Activated CD4-positive, CD25-positive, alpha-beta regulatory T cell treated with anti-CD3 and anti-CD28 coated beads, Interleukin-2, amount 50 U/mL, for 72 hours (primary cell): ENCODE measurements around the gene FAT4.

Experiments used
- DNase-seq: peaks from one replicate; pipeline ENCODE4 v3.0.0; 2021

The FAT4 gene

GRCh38 chr4:125316791-125317524, 2.2 kb downstream of the FAT4 start:
- no peak for DNase-seq

GRCh38 chr4:125317525-125317877, 2.7 kb downstream of the FAT4 start:
- no peak for DNase-seq

GRCh38 chr4:125319311-125319710, 4.6 kb downstream of the FAT4 start:
- DNase-seq, result no peak

GRCh38 chr4:125321709-125322365, 7.1 kb downstream of the FAT4 start:
- DNase-seq, result no peak

- no peak for DNase-seq
Observed at GRCh38 chr4:125322366-125322730, 7.6 kb downstream of the FAT4 start.

- no peak for DNase-seq
Observed at GRCh38 chr4:125323654-125324053, 8.9 kb downstream of the FAT4 start.

GRCh38 chr4:125325733-125326132, 11.0 kb downstream of the FAT4 start:
- DNase-seq, result no peak

- DNase-seq, result no peak
Observed at GRCh38 chr4:125331116-125331515, 16.4 kb downstream of the FAT4 start.

- no peak for DNase-seq
Observed at GRCh38 chr4:125334926-125335325, 20.2 kb downstream of the FAT4 start.

- no peak for DNase-seq
Observed at GRCh38 chr4:125338814-125339213, 24.1 kb downstream of the FAT4 start.

GRCh38 chr4:125344198-125344597, 29.4 kb downstream of the FAT4 start:
- DNase-seq, result no peak

GRCh38 chr4:125346616-125347015, 31.9 kb downstream of the FAT4 start:
- DNase-seq, result no peak

GRCh38 chr4:125350470-125351135, 35.8 kb downstream of the FAT4 start:
- DNase-seq, result no peak

- no peak for DNase-seq
Observed at GRCh38 chr4:125352521-125352920, 37.8 kb downstream of the FAT4 start.

- no peak for DNase-seq
Observed at GRCh38 chr4:125353131-125353530, 38.4 kb downstream of the FAT4 start.

- DNase-seq, result no peak
Observed at GRCh38 chr4:125355791-125356190, 41.0 kb downstream of the FAT4 start.

- DNase-seq, result no peak
Observed at GRCh38 chr4:125357675-125358074, 42.9 kb downstream of the FAT4 start.

- no peak for DNase-seq
Observed at GRCh38 chr4:125358453-125358852, 43.7 kb downstream of the FAT4 start.

GRCh38 chr4:125359363-125359762, 44.6 kb downstream of the FAT4 start:
- no peak for DNase-seq

- DNase-seq, result no peak
Observed at GRCh38 chr4:125359960-125360634, 45.3 kb downstream of the FAT4 start.

- no peak for DNase-seq
Observed at GRCh38 chr4:125360727-125361126, 46.0 kb downstream of the FAT4 start.
